Peyer's patch (tissue), 4 donors: Measurements from ENCODE around the gene ARL5A.

Experiments
- POLR2A ChIP-seq, 2 donors: fragments of 450-650 bp; IDR thresholded peaks; one replicate each; pipeline ENCODE4 v1.5.1; 2017; ENCODE audit warnings: antibody characterized with exemption in 2 of 2, mild to moderate bottlenecking in 2 of 2, moderate library complexity in 2 of 2
- TF ChIP-seq, protein P1 (sequence below), 6 experiments: fragments of 450-650 bp in 4 of 6; fragments of 200-600 bp in 2 of 6; sonication (generic) in 1 of 6; IDR thresholded peaks; one replicate each; pipeline ENCODE4 v1.5.1; 2017 to 2019; ENCODE audit warnings: antibody characterized with exemption in 6 of 6, mild to moderate bottlenecking in 3 of 6, moderate library complexity in 1 of 6

DNA sequence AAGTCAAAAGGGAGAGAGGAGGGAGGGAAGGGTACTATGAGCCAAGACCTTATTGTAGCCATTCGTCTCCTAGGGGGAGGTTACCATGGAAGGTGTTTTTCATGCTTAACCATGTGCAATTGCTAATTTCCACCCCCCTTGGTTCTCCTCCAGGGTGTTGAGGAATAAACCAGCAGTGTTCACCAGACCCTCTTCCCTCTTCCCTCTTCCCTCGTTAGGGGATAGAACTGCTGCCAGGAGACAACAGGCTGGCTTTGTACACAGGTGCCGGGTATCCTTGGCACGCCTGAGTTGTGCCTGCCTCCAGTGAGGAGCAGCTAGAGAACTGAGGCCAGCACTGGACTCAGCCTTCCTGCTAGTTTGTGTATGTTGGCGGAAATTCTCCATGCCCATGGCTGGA is 41.1 kb upstream of the ARL5A start:
- TF ChIP-seq, protein P1, sequence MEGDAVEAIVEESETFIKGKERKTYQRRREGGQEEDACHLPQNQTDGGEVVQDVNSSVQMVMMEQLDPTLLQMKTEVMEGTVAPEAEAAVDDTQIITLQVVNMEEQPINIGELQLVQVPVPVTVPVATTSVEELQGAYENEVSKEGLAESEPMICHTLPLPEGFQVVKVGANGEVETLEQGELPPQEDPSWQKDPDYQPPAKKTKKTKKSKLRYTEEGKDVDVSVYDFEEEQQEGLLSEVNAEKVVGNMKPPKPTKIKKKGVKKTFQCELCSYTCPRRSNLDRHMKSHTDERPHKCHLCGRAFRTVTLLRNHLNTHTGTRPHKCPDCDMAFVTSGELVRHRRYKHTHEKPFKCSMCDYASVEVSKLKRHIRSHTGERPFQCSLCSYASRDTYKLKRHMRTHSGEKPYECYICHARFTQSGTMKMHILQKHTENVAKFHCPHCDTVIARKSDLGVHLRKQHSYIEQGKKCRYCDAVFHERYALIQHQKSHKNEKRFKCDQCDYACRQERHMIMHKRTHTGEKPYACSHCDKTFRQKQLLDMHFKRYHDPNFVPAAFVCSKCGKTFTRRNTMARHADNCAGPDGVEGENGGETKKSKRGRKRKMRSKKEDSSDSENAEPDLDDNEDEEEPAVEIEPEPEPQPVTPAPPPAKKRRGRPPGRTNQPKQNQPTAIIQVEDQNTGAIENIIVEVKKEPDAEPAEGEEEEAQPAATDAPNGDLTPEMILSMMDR (IDR thresholded peaks at IDR 0.05): no peak
- no peak for TF ChIP-seq POLR2A (IDR thresholded peaks at IDR 0.05)
